ENCODE measurements around the gene HUNK.

DNA sequence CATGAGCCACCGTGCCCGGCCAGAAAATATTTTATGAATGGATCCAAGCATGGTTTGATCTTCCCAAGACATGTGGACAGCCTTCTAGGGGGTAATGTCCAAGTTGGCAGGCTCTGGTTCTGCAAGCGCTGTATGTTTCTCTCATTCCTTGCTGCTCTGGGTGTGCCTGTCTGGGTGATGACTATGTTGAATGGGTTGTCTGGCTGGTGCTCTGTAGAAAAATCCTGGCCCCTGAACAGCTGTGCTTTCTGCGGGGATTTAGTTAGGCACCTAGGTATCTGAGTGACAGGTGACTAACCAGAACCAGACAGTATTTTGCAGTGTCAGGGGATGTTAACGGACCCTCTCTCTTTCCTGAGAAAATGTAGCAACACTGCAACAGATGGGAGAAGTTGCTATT is 14.1 kb downstream of the HUNK start:
- TF ChIP-seq, protein P1, sequence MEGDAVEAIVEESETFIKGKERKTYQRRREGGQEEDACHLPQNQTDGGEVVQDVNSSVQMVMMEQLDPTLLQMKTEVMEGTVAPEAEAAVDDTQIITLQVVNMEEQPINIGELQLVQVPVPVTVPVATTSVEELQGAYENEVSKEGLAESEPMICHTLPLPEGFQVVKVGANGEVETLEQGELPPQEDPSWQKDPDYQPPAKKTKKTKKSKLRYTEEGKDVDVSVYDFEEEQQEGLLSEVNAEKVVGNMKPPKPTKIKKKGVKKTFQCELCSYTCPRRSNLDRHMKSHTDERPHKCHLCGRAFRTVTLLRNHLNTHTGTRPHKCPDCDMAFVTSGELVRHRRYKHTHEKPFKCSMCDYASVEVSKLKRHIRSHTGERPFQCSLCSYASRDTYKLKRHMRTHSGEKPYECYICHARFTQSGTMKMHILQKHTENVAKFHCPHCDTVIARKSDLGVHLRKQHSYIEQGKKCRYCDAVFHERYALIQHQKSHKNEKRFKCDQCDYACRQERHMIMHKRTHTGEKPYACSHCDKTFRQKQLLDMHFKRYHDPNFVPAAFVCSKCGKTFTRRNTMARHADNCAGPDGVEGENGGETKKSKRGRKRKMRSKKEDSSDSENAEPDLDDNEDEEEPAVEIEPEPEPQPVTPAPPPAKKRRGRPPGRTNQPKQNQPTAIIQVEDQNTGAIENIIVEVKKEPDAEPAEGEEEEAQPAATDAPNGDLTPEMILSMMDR (IDR thresholded peaks at IDR 0.05; ENCODE audit: insufficient read depth, low read depth, low read length): no peak
- TF ChIP-seq EZH2 (IDR thresholded peaks at IDR 0.05; ENCODE audit: insufficient read depth, low read length): no peak

Measured in astrocyte (in vitro differentiated cells and primary cell).